GM21619 (cell line): ENCODE results near the gene TRNAU1AP.
A peak's percentile ranks its signal among the peaks of the same experiment; 100 is the strongest.
"Not testable (repeated sequence)": the region's sequence is repeated elsewhere in the genome, so short reads cannot be mapped to it uniquely, and the experiment has no call there.

Source experiments
- ATAC-seq: cut with Tn5 transposase; IDR thresholded peaks from one replicate; pipeline ENCODE4 v1.9.1; 2021; ENCODE audit not compliant: unreplicated experiment

Gene TRNAU1AP

GRCh38 chr1:28577052-28577678, 24.3 kb downstream of the TRNAU1AP start:
- ATAC-seq = no peak

GRCh38 chr1:28577738-28578536, 25.1 kb downstream of the TRNAU1AP start:
- no peak for ATAC-seq

- ATAC-seq = no peak
Measured at GRCh38 chr1:28578696-28579218, 25.9 kb downstream of the TRNAU1AP start.

GRCh38 chr1:28579401-28579800, 26.5 kb downstream of the TRNAU1AP start:
- ATAC-seq = no peak

- peak; percentile 21 for ATAC-seq
Measured at GRCh38 chr1:28580722-28581530, 28.0 kb downstream of the TRNAU1AP start.

GRCh38 chr1:28581531-28582247, 28.8 kb downstream of the TRNAU1AP start:
- peak; percentile 75 for ATAC-seq

GRCh38 chr1:28582248-28582615, 29.3 kb downstream of the TRNAU1AP start:
- ATAC-seq = no peak

- ATAC-seq = not testable (repeated sequence)
Measured at GRCh38 chr1:28586585-28587391, 33.9 kb downstream of the TRNAU1AP start.

- no peak for ATAC-seq
Measured at GRCh38 chr1:28591708-28592320, 38.9 kb downstream of the TRNAU1AP start, which contains the start of gene RAB42. RAB42 (plus strand) TSS chr1:28592265; CDS start chr1:28592512, 247 bp downstream.

- ATAC-seq = no peak
Measured at GRCh38 chr1:28592321-28593071, 39.6 kb downstream of the TRNAU1AP start.

GRCh38 chr1:28593988-28594356, 41.1 kb downstream of the TRNAU1AP start:
- ATAC-seq = not testable (repeated sequence)

- ATAC-seq = not testable (repeated sequence)
Measured at GRCh38 chr1:28594686-28595411, 42.0 kb downstream of the TRNAU1AP start.

- ATAC-seq = no peak
Measured at GRCh38 chr1:28595412-28596191, 42.7 kb downstream of the TRNAU1AP start.

- ATAC-seq = not testable (repeated sequence)
Measured at GRCh38 chr1:28596276-28596675, 43.4 kb downstream of the TRNAU1AP start.

GRCh38 chr1:28601696-28602095, 48.8 kb downstream of the TRNAU1AP start:
- ATAC-seq = peak; percentile 57

- ATAC-seq = no peak
Measured at GRCh38 chr1:28602536-28603439, 49.9 kb downstream of the TRNAU1AP start.
